Fibroblast of the aortic adventitia (primary cell): ENCODE measurements around the gene IFIT2. TPM values are rescaled to one million over a fixed set of nuclear protein-coding genes. Genes with fewer than 3 reads are reported as not detected.

Experiments
- DNase-seq: peaks from one replicate; pipeline ENCODE4 v3.0.0-alpha.2; 2010; ENCODE audit warnings: low read depth
- H3K4me3 ChIP-seq: 2 replicates; pipeline ENCODE4 v1.5.1; 2011; ENCODE audit warnings: low read depth, mild to moderate bottlenecking, control low read depth, low read length, moderate library complexity
- total RNA-seq: library from RNA; depleted of rRNA; stranded (reverse); fragments of >200 nt; gene quantifications from 2 replicates; pipeline ENCODE4 v1.2.3, GENCODE V29; 2012; ENCODE audit warnings: low replicate concordance
- TF ChIP-seq, protein P1 (sequence below): IDR thresholded peaks from 2 replicates; pipeline ENCODE4 v1.5.1; 2011; ENCODE audit warnings: mild to moderate bottlenecking, low read length, control low read depth, inconsistent platforms; ENCODE audit not compliant: insufficient read depth

IFIT2 gene
- total RNA-seq, 1 donor, result 7.6 TPM

DNA sequence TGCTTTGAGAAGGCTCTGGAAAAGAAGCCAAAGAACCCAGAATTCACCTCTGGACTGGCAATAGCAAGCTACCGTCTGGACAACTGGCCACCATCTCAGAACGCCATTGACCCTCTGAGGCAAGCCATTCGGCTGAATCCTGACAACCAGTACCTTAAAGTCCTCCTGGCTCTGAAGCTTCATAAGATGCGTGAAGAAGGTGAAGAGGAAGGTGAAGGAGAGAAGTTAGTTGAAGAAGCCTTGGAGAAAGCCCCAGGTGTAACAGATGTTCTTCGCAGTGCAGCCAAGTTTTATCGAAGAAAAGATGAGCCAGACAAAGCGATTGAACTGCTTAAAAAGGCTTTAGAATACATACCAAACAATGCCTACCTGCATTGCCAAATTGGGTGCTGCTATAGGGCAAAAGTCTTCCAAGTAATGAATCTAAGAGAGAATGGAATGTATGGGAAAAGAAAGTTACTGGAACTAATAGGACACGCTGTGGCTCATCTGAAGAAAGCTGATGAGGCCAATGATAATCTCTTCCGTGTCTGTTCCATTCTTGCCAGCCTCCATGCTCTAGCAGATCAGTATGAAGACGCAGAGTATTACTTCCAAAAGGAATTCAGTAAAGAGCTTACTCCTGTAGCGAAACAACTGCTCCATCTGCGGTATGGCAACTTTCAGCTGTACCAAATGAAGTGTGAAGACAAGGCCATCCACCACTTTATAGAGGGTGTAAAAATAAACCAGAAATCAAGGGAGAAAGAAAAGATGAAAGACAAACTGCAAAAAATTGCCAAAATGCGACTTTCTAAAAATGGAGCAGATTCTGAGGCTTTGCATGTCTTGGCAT, 4.8 kb downstream of the IFIT2 start:
- no peak overlapping the region for H3K4me3 ChIP-seq
- TF ChIP-seq, protein P1, sequence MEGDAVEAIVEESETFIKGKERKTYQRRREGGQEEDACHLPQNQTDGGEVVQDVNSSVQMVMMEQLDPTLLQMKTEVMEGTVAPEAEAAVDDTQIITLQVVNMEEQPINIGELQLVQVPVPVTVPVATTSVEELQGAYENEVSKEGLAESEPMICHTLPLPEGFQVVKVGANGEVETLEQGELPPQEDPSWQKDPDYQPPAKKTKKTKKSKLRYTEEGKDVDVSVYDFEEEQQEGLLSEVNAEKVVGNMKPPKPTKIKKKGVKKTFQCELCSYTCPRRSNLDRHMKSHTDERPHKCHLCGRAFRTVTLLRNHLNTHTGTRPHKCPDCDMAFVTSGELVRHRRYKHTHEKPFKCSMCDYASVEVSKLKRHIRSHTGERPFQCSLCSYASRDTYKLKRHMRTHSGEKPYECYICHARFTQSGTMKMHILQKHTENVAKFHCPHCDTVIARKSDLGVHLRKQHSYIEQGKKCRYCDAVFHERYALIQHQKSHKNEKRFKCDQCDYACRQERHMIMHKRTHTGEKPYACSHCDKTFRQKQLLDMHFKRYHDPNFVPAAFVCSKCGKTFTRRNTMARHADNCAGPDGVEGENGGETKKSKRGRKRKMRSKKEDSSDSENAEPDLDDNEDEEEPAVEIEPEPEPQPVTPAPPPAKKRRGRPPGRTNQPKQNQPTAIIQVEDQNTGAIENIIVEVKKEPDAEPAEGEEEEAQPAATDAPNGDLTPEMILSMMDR, result no peak
- no peak for DNase-seq

DNA sequence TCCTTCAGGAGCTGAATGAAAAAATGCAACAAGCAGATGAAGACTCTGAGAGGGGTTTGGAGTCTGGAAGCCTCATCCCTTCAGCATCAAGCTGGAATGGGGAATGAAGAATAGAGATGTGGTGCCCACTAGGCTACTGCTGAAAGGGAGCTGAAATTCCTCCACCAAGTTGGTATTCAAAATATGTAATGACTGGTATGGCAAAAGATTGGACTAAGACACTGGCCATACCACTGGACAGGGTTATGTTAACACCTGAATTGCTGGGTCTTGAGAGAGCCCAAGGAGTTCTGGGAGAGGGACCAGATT, 5.4 kb downstream of the IFIT2 start:
- DNase-seq, result peak; percentile 16
- H3K4me3 ChIP-seq, result no peak overlapping the region
- TF ChIP-seq, protein P1, result no peak

DNA sequence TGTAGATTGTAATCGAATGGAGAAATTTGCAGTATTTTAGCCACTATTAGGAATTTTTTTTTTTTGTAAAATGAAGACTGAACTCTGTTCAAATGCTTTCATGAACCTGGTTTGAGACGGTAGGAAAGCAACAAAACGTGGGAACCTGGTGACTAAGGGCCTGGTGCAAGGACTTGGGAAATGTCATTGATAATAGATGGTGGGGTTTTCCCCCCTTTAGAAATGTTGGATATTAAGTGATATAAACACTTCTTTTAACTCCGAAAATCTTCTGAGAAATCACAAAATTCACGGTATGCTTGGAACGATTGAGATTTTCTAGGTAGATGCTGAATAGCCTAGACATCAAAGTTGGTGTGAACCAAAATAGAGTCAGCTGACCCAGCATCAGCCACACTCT, 6.4 kb downstream of the IFIT2 start:
- DNase-seq, result no peak
- H3K4me3 ChIP-seq, result no peak overlapping the region
- TF ChIP-seq, protein P1, result no peak

DNA sequence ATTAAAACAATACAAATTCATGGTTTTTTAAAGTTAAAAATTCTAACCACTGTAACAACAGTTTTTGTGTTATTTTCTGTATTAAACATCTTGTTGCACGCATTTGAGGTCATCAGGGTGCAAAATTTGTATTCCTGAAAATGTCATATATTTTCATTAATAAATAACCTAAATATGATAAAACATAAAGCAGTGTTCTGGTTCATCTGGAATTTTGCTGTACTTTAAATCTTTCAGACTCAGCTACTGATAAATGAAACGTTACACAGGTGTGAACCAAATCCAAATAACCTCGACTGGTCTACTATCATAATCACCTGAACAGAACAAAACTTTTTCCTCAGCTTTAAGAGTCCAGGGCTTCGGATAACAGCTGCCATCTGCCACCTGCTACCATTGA, 6.9 kb downstream of the IFIT2 start:
- DNase-seq, result no peak
- H3K4me3 ChIP-seq, result no peak overlapping the region

DNA sequence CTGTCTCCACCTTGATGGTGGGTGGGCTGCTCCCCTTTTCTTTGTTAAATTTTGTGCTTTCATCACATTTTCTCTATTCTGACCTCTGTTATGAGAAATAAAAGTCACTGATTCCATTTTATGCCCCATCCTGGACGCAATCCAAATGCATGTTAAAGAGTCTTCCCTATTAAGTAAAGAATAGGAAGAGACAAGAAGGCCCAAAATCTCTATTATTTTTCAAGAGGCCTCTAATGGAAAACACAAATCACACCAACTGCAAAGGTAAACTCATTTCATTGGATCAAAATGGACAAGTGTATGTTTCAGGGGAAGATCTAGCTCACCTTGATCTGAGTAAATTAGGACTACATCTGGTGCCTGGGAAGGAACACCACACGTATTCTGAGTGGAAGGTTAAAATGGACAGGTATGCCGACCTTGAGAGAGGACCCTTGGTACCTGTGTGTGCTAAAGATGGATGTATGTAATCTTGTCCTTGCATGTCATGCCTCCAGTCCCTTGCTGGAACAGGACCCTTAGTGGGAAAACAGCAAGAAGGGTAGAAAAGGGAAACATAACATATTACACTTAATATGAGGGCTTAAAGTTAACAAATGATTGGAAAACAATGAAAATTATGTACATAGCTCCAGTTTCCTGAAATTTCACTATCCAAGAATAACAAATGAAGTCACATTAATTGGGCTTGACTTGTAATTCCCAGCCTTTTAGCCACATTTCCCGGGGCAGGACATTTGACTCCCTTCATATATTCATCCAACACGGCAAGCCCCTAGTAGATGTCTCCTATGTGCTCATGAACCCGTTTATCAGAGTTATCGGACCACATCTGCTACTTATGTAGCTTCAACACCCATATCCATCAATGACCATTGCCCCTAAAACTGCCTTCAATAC, 7.6 kb downstream of the IFIT2 start:
- H3K4me3 ChIP-seq, result no peak overlapping the region
- TF ChIP-seq, protein P1, result no peak
- DNase-seq, result no peak

More for the DNA sequence above, 6.9 kb downstream of the IFIT2 start:
- TF ChIP-seq, protein P1, result no peak

DNA sequence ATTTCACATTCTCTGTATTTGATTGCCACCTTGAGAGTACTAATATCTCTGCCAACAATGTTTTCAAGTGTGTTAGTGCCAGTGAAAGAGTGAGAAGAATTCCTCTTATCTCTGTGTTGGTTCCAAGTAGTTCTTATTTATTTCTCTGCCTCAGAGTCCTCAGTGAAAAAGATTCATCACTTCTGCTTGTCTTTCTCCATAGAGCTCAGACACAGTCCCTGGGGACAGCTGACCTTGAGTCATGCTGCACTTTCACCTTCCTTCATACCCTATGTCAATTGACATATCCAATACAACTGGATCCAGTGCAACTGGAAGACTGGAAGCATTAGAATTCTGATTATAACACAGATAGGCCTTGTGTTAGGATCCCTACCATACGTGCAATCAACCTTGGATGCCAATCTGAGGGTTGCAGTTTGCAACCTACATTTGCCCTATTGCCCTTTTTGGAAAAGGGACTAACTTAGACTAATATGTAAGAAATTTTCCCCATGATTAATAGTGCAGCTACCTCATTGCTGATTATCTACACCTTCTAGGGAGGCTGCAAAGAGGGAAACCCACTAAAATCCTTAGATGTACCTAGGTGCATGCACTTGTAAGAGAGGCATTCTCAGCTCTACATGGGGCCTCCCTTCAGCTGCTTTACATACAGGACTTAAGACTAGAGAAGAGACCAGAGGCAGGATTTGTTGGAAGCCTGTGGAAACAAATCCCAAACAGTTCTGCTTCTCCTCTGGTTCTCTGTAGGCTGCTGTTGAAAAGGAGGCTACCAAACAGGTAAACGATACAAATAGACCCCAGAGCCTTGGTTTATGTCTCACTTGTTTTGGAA, 8.4 kb downstream of the IFIT2 start:
- no peak for DNase-seq
- H3K4me3 ChIP-seq, result no peak overlapping the region
- TF ChIP-seq, protein P1, result no peak
